ENCODE data around the gene MMUT.
"Not testable (repeated sequence)": the region's sequence is repeated elsewhere in the genome, so short reads cannot be mapped to it uniquely, and the experiment has no call there.

Gene MMUT

DNA sequence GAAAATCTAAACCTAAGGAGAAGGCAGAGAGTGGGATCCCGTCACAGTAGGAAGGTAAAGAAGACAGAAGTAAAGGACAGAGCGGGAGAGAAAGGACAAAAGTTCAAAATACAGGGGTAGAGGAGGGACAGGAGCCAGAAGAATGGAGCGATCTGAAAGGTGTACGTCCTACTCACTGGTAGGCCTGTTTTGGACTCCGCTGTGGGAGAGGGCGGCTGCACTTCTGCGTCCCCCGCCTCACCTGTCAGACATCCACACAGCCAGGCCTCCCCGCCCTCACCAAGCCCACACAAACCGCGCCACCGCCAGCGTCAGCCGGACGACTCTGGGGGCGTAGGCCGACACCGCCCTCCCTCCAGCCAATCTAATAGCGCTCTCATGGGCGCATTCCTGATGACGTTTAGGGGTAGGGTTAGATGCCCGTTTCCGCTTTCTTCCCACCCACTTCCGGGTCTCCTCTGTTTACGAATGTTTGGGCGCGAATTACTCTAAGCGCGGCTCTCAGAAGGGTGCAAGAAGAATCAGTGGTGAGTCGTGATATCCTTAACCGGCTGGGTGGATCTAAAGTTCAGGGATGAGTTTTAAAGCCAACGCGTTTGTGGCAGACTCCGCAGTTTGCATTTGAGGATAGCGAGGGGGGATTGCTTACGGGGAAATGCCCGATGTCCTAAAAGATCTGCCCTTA lies at the start of gene MMUT, which contains the start of gene CENPQ:
Gene MMUT (minus strand): TSS at position 327 of the 685 bp plus-strand sequence. CDS start 3,787 bp downstream, outside the sequence.
Gene CENPQ (plus strand): TSS at position 444 of the 685 bp plus-strand sequence. CDS start 6,807 bp downstream, outside the sequence.
- peak; percentile 90 for DNase-seq (ENCODE audit: low read depth, low spot score)

GRCh38 chr6:49509342-49509741 lies 46.3 kb upstream of the MMUT start:
- DNase-seq (ENCODE audit: low read depth, low spot score) = no peak

GRCh38 chr6:49506569-49507111 lies 43.6 kb upstream of the MMUT start:
- DNase-seq (ENCODE audit: low read depth, low spot score) = no peak

DNA sequence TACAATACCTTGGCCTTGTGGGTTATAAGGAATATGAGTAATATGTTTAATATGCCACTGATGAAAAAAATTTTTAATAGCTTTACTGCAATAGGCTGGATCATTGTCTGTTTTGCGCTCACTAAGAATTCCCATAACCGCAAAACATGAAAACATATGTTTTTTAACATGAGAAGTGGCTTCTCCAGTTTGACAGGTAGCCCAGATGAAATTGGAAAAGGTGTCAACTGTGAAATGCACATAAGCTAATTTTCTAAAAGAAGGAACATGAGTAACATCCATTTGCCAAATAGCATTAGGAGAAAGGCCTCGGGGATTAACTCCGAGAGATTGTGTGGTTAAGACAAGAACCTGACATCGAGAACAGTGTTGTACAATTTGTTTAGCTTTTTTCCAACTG lies 41.6 kb upstream of the MMUT start:
- no peak for DNase-seq (ENCODE audit: low read depth, low spot score)

GRCh38 chr6:49499623-49500022 lies 36.6 kb upstream of the MMUT start, which contains the start of gene GLYATL3:
TSS of gene GLYATL3 (plus strand) at chr6:49499923. CDS start at chr6:49511991, 12,068 bp downstream.
- no peak for DNase-seq (ENCODE audit: low read depth, low spot score)

GRCh38 chr6:49499126-49499525 lies 36.1 kb upstream of the MMUT start:
- no peak for DNase-seq (ENCODE audit: low read depth, low spot score)

- no peak for DNase-seq (ENCODE audit: low read depth, low spot score)
These were observed 34.3 kb upstream of the MMUT start for GRCh38 chr6:49497304-49497703.

- no peak for DNase-seq (ENCODE audit: low read depth, low spot score)
These were observed 27.6 kb upstream of the MMUT start for GRCh38 chr6:49490633-49491032.

DNA sequence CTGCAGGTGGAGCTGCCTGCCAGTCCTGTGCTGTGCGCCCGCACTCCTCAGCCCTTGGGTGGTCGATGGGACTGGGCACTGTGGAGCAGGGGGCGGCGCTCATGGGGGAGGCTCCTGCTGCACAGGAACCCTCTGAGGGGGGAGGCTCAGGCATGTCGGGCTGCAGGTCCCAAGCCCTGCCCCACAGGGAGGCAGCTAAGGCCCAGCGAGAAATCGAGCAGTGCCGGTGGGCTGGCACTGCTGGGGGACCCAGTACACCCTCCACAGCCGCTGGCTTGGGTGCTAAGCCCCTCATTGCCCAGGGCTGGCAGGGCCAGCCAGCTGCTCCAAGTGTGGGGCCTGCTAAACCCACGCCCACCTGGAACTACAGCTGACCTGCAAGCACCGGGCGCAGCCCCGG lies 20.3 kb upstream of the MMUT start:
- not testable (repeated sequence) for DNase-seq (ENCODE audit: low read depth, low spot score)

DNA sequence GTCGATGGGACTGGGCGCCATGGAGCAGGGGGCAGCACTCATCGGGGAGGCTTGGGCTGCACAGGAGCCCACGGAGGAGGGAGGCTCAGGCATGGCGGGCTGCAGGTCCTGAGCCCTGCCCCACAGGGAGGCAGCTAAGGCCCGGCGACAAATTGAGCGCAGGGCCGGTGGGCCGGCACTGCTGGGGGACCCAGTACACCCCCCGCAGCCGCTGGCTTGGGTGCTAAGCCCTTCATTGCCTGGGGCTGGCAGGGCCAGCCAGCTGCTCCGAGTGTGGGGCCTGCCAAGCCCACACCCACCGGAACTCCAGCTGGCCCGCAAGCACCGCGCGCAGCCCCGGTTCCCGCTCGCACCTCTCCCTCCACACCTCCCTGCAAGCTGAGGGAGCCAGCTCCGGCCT lies 18.8 kb upstream of the MMUT start:
- not testable (repeated sequence) for DNase-seq (ENCODE audit: low read depth, low spot score)

- no peak for DNase-seq (ENCODE audit: low read depth, low spot score)
These were observed 16.4 kb upstream of the MMUT start for GRCh38 chr6:49479308-49479970.

- DNase-seq (ENCODE audit: low read depth, low spot score) = not testable (repeated sequence)
These were observed 13.5 kb upstream of the MMUT start for GRCh38 chr6:49476564-49476963.

- DNase-seq (ENCODE audit: low read depth, low spot score) = no peak
These were observed 5.0 kb upstream of the MMUT start for GRCh38 chr6:49468042-49468441.

- DNase-seq (ENCODE audit: low read depth, low spot score) = no peak
These were observed 1.6 kb upstream of the MMUT start for GRCh38 chr6:49464691-49465090.

DNA sequence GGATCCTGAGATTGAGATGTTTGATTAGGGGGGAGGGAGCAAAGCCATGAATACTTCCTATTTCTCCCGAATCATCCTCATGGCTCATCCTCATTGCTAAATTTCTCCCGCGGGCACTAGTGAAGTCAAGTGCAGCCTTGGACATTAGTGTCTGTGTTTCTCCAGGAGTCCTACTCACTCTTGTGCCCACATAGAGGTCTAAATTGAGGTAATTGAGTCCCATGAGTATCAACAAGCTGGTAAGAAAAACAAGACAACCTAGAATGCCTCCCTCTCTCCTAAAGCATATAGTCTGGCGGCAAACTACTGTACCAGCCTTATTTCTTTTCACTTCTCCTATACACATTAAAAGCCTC lies 537 bp upstream of the MMUT start:
- no peak for DNase-seq (ENCODE audit: low read depth, low spot score)

GRCh38 chr6:49462599-49462926 lies 490 bp downstream of the MMUT start:
- no peak for DNase-seq (ENCODE audit: low read depth, low spot score)

- no peak for DNase-seq (ENCODE audit: low read depth, low spot score)
These were observed 982 bp downstream of the MMUT start for GRCh38 chr6:49462071-49462470.

DNA sequence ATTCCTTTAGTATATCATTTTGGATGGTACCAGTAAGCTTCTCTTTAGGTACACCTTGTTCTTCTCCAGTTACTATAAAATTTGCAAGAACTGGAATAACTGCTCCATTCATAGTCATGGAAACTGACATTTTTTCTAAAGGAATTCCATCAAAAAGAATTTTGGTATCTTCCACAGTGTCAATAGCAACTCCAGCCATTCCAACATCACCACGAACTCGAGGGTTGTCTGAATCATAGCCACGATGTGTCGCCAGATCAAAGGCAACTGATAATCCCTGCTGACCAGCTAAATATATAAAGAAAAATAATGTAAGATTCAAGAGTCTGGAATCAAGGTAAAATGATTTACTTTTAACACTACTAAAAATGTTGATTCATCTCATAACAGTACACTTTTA lies 5.3 kb downstream of the MMUT start:
- no peak for DNase-seq (ENCODE audit: low read depth, low spot score)

GRCh38 chr6:49454787-49455709 lies 8.0 kb downstream of the MMUT start:
- no peak for DNase-seq (ENCODE audit: low read depth, low spot score)

DNA sequence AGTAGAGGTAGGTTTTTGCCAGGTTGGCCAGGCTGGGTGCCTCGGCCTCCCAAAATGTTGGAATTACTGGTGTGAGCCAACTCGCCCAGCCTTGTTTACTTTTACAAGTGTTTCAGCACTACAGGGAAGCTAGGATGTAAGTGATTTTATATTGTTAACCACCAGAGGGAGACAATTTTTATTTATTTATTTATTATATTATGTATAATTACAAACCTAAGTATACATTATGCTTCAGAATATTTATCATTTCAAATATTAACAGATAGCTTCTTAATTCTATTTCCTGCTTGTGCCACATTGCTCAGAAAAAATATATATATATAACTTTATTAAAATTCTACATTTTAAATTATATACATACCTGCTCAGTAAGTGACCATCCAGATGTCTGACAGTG lies 9.8 kb downstream of the MMUT start:
- DNase-seq (ENCODE audit: low read depth, low spot score) = no peak

DNA sequence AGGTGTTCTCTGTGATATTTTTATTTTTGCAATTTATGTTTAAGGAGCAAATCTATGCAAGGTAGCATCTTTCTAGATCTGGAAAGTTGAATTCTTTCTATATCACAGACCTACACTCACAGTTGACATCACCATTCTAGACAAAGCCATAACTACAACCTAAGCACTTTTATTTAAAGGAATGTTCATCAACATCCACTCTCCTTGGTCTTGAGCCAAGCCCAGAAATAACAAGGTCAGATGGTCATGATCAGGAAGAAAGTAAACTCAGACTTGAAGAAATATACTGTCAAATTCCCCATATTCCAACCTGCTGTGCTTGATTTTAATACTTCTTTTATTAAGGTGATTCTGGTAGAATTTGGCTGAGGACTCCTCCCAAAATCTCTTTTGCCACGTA lies 32.2 kb downstream of the MMUT start:
- no peak for DNase-seq (ENCODE audit: low read depth, low spot score)

DNA sequence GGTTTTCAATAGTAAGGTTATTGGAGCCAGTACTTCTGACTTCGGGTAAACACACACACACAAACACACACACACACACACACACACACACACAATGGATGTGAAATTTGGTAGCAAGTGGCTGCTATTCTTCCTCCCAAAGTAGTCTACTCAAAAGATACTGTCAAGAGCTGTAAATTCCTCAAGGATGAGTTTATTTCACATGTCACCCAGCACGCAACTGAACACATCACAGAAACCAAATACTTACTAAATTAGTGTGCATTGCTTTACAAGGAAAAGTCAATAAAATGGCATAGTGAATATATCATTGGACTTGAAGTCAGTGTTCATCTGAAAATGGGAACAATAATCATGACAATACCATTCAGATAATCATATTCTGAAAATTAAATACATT lies 32.9 kb downstream of the MMUT start:
- DNase-seq (ENCODE audit: low read depth, low spot score) = no peak

Data from iPS DF 19.7 (cell line).